Measurements from ENCODE around the gene GATAD1.

GATAD1 gene

GRCh38 chr7:92422926-92423325 is 24.4 kb upstream of the GATAD1 start:
- Histone ChIP-seq H4K20me1 (ENCODE audit: insufficient read depth, low read length) (no peaks in the 10 kb centered on the region), H3F3A (ENCODE audit: insufficient read depth, low read length) (no peaks in the 10 kb centered on the region), H3K4me2 (ENCODE audit: low read depth, low read length) (no peak overlapping the region), H3K36me3 (replicated peaks; ENCODE audit: insufficient read depth, low read length) (no peaks in the 10 kb centered on the region), H3K27me3 (replicated peaks; ENCODE audit: insufficient read depth, low read length) (no peaks in the 10 kb centered on the region), H3K27ac (ENCODE audit: low read length) (no peak overlapping the region), H3K4me3 (ENCODE audit: low read length) (no peak overlapping the region), H3K4me1 (ENCODE audit: low read length) (peaks cover 15% of the 10 kb centered on the region), H3K9ac (ENCODE audit: low read length) (no peak overlapping the region), H3K9me3 (replicated peaks; ENCODE audit: insufficient read depth, low read length) (no peaks in the 10 kb centered on the region), H2AFZ (ENCODE audit: low read length) (no peak overlapping the region), H3K79me2 (ENCODE audit: low read length) (no peaks in the 10 kb centered on the region), H3K9me2 (replicated peaks; ENCODE audit: insufficient read depth, low read length) (no peaks in the 10 kb centered on the region)
- TF ChIP-seq EZH2 (optimal IDR thresholded peaks at IDR 0.05; ENCODE audit: low read depth, low read length) (no peak), EZH2phosphoT487 (IDR thresholded peaks at IDR 0.05; ENCODE audit: low read length) (no peak), CTCF (IDR thresholded peaks at IDR 0.05; ENCODE audit: low read length) (no peak)
- no peak for DNase-seq

- H4K20me1 ChIP-seq (ENCODE audit: insufficient read depth, low read length), result no peaks in the 10 kb centered on the region
- TF ChIP-seq CTCF (IDR thresholded peaks at IDR 0.05; ENCODE audit: low read length) (no peak), EZH2 (optimal IDR thresholded peaks at IDR 0.05; ENCODE audit: low read depth, low read length) (no peak), EZH2phosphoT487 (IDR thresholded peaks at IDR 0.05; ENCODE audit: low read length) (no peak)
- no peaks in the 10 kb centered on the region for H3K79me2 ChIP-seq (ENCODE audit: low read length)
- H3K36me3 ChIP-seq (replicated peaks; ENCODE audit: insufficient read depth, low read length), result no peaks in the 10 kb centered on the region
- H3K4me3 ChIP-seq (ENCODE audit: low read length), result no peak overlapping the region
- H3K27ac ChIP-seq (ENCODE audit: low read length), result no peak overlapping the region
- DNase-seq, result no peak
- H2AFZ ChIP-seq (ENCODE audit: low read length), result peak overlapping the region; percentile 85
- H3F3A ChIP-seq (ENCODE audit: insufficient read depth, low read length), result no peaks in the 10 kb centered on the region
- H3K4me1 ChIP-seq (ENCODE audit: low read length), result peaks cover 15% of the 10 kb centered on the region
- H3K9me3 ChIP-seq (replicated peaks; ENCODE audit: insufficient read depth, low read length), result no peaks in the 10 kb centered on the region
- no peaks in the 10 kb centered on the region for H3K9me2 ChIP-seq (replicated peaks; ENCODE audit: insufficient read depth, low read length)
- H3K4me2 ChIP-seq (ENCODE audit: low read depth, low read length), result peak overlapping the region; percentile 72
- H3K27me3 ChIP-seq (replicated peaks; ENCODE audit: insufficient read depth, low read length), result no peaks in the 10 kb centered on the region
- no peak overlapping the region for H3K9ac ChIP-seq (ENCODE audit: low read length)
Measured at GRCh38 chr7:92423710-92424131, 23.6 kb upstream of the GATAD1 start.

- Histone ChIP-seq H2AFZ (ENCODE audit: low read length) (peak overlapping the region; percentile 85), H3K4me2 (ENCODE audit: low read depth, low read length) (peak overlapping the region; percentile 72), H3K9ac (ENCODE audit: low read length) (no peak overlapping the region; the same call in 1 of the 2 replicates)
Measured at GRCh38 chr7:92425311-92425947, 21.9 kb upstream of the GATAD1 start.

More at GRCh38 chr7:92425311-92425947, 21.9 kb upstream of the GATAD1 start:
- H4K20me1 ChIP-seq (ENCODE audit: insufficient read depth, low read length), result no peaks in the 10 kb centered on the region
- no peaks in the 10 kb centered on the region for H3K27me3 ChIP-seq (replicated peaks; ENCODE audit: insufficient read depth, low read length)
- H3K4me3 ChIP-seq (ENCODE audit: low read length), result peak overlapping the region; percentile 49
- no peaks in the 10 kb centered on the region for H3F3A ChIP-seq (ENCODE audit: insufficient read depth, low read length)
- peaks cover 15% of the 10 kb centered on the region for H3K4me1 ChIP-seq (ENCODE audit: low read length)
- H3K9me3 ChIP-seq (replicated peaks; ENCODE audit: insufficient read depth, low read length), result no peaks in the 10 kb centered on the region
- no peaks in the 10 kb centered on the region for H3K79me2 ChIP-seq (ENCODE audit: low read length)
- TF ChIP-seq EZH2 (optimal IDR thresholded peaks at IDR 0.05; ENCODE audit: low read depth, low read length) (no peak), CTCF (IDR thresholded peaks at IDR 0.05; ENCODE audit: low read length) (peak; percentile 22; the same call in 1 of the 2 replicates)
- peak; percentile 24 for DNase-seq
- no peaks in the 10 kb centered on the region for H3K9me2 ChIP-seq (replicated peaks; ENCODE audit: insufficient read depth, low read length)
- no peak overlapping the region for H3K27ac ChIP-seq (ENCODE audit: low read length)
- no peaks in the 10 kb centered on the region for H3K36me3 ChIP-seq (replicated peaks; ENCODE audit: insufficient read depth, low read length)
